Measurements from ENCODE around the gene UGT2A1. TPM values are rescaled to one million over a fixed set of nuclear protein-coding genes. Genes with fewer than 3 reads are reported as not detected.
"Not testable (repeated sequence)": the region's sequence is repeated elsewhere in the genome, so short reads cannot be mapped to it uniquely, and the experiment has no call there.

Gene UGT2A1
- total RNA-seq (2014; rRNA removed; shearing (Covaris generic)): not detected in 2 replicates

DNA sequence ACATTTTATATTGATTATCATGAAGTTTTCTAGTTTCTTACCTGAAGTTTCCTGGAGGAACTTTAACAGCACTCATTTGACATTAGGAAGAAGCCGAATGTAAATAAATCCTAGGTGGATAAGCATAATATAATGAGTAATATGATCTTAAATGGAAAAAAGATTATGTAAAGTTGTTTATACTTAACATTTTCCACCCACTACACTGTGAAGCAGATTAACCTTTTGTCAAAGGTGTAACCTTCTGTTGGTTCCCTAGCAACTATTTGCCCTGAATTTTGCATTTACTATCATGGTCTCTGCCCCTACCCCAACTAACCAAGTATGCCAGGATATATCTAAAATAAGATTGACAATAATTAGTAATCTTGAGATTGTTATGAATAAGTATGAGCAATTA is at the start of gene UGT2A1:
Gene UGT2A1 (minus strand): TSS at position 101 of the 400 bp plus-strand sequence. CDS start 5,603 bp downstream, outside the sequence.
- DNase-seq (ENCODE audit: low spot score): no peak

DNA sequence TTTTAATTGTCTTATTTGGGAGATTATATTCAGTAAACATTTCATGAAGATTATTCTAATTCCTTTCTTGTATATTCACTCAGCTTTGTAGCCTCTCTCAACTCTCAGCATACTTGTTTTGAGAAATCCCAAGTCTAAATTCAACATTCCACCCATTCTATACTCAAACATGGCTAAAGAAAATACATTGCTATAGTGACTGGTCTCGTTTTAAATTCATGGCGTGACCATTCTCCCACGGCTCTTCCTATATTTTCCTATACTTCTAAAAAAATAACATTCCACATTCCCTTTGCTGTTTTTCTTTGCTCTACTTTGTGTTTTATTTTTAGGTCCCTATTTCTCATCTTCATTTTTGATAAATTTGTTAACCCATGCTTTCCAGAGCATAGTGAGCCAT is 49.2 kb upstream of the UGT2A1 start:
- DNase-seq (ENCODE audit: low spot score): no peak

GRCh38 chr4:69701696-69702095 is 48.6 kb upstream of the UGT2A1 start:
- no peak for DNase-seq (ENCODE audit: low spot score)

DNA sequence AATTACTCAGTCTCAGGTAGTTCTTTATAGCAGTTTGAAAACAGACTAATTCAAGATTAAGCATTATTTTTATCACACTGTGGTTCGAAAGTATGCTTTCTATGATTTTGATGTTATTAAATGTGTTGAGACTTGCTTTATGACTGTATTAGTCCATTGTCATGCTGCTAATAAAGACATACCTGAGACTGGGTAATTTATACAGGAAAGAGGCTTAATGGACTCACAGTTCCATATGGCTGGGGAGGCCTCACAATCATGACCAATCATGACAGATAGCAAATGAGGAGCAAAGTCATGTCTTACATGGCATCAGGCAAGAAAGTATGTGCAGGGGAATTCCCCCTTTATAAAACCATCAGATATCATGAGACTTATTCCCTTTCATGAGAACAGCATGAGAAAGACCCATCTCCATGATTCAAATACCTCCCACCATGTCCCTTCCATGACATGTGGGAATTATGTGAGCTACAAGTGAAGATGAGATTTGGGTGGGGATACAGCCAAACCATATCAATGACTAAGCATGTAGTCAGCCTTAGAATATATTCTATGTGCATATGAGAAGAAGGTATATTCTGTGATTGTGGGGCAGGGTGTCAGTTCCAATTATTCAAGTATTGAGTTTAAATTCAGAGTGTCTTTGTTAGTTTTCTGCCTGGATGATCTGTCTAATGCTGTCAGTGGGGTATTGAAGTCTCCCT is 44.6 kb upstream of the UGT2A1 start:
- no peak for DNase-seq (ENCODE audit: low spot score)

DNA sequence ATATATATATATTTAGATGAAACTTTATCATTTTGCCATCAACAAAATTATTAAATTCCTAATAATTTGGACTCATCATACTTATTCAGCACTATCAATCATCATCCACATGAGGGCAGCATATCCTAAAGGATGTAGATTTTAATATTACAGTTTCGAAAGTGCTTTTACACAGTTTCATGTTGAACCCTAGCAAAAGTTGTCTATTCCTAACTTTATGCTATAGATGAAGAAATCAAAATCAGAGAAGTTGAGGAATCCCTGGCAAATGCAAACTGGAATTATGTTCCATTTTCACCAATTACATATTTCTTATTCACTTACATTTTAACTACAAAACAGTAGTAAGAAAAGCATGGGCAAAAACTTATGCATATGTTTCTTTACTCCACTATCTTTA is 36.6 kb upstream of the UGT2A1 start:
- peak; percentile 75 for DNase-seq (ENCODE audit: low spot score)

DNA sequence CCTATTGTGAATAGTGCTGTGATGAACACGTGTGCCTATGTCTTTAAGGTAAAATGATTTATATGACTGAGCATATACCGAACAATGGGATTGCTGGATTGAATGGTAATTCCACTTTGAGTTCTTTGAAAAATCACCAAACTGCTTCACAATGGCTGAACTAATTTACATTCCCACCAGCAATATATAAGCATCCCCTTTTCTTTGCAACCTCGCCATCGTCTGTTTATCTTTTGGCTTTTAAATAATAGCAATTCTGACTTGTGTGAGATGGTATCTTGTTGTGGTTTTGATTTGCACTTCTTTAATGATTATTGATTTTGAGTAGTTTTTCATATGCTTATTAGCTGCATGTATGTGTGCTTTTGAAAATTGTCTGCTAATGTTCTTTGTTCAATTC is 31.8 kb upstream of the UGT2A1 start:
- DNase-seq (ENCODE audit: low spot score): no peak

DNA sequence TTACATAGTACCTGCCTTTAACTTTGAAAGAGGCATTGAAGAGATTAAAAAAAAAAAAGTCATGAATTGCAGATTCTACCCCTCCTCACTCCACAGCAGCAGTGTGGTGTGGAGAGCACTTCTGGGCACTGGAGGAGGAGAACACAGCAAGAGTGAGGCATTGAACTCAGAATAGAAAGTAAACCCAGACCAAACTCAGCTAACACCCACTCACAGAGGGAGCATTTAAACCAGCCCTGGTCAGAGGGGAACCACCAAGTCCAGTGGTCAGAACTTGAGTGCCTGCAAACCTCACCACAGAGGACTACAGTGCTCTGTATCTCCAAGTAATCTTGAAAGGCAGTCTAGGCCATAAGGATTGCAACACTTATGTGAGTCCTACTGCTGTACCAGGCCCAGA is 15.6 kb upstream of the UGT2A1 start:
- DNase-seq (ENCODE audit: low spot score): no peak

- DNase-seq (ENCODE audit: low spot score): not testable (repeated sequence)
Measured at GRCh38 chr4:69664009-69664408, 11.0 kb upstream of the UGT2A1 start.

- DNase-seq (ENCODE audit: low spot score): not testable (repeated sequence)
Measured at GRCh38 chr4:69661130-69661803, 8.2 kb upstream of the UGT2A1 start.

DNA sequence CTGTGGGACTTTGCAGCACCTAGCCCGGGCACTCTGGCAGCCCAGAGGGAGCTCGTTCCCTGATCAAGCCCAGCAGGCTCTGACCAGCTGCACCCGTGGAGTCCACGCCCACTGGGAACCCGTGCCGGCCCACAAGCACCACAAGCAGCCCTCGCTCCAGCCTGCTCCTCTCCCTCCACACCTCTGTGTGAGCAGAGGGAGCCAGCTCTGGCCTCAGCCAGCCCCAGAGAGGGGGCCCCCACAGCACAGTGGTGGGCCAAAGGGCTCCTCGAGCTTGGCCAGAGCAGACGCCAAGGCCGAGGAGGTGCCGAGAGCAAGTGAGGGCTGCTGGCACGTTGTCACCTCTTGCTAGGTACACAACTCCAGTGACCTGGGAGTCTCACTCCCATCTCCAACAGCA is 5.1 kb upstream of the UGT2A1 start:
- no peak for DNase-seq (ENCODE audit: low spot score)

DNA sequence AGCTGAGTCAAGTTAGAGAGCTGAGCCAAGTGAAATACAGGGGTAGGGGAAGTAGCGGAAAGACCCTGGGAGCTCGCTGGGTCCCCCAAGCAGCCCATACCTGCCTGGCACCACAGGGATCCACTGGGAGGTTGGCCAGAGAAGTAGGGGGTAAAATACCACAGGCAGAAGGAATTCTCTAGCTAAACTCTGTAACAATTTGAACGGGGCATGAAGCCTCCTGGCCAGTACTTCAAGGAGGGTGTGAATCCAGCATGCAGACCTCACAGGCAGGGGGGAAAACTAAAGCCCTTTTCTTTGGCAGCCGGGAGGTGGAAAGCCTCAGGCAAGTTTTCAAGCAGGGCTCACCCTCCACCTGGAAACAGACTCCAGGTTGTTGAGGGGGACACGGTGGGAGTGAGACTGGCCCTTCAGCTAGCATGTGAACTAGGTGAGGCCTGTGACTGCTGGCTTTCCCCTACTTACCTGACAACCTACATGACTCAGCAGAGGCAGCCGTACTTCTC is 3.7 kb upstream of the UGT2A1 start:
- DNase-seq (ENCODE audit: low spot score): no peak

DNA sequence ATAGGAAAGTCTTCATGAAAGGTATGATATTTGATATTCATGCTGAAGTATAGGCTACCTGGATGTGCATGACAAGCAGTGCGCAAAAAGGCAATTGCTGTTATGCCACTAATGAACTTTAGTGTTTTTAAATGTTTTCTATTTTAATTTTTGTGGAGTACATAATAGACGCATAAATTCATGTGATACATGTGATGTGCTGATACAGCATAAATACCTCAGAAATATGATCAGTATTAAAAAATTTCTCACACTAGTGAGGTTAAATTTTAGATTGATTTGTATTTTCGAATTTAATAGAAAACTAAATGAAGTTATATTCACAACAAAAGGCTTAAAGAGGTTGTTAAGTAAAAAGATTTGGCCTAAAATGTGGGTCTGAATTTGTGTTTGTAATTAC is 2.2 kb downstream of the UGT2A1 start:
- no peak for DNase-seq (ENCODE audit: low spot score)

GRCh38 chr4:69649629-69650028 is 3.4 kb downstream of the UGT2A1 start:
- DNase-seq (ENCODE audit: low spot score): no peak

GRCh38 chr4:69649207-69649606 is 3.8 kb downstream of the UGT2A1 start:
- DNase-seq (ENCODE audit: low spot score): no peak

GRCh38 chr4:69642961-69643360 is 10.1 kb downstream of the UGT2A1 start:
- no peak for DNase-seq (ENCODE audit: low spot score)

DNA sequence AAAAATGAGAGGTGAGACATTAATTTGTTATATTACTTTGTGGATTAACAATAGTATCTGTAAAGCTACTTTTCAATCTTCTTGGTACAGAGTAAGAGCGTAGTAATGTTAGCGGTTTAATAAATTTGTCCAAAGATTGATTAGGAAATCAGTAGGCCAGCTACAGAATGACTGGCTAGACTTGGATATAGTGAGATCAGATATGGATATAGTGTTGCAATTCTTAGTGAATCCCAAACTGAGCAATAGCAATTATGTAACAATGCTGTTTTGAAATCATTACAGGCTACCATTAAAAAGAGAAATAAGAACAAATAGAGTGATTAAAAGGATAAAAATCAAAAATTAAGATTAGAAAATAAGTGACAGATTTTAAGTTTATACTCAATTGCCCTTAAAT is 12.8 kb downstream of the UGT2A1 start:
- DNase-seq (ENCODE audit: low spot score): no peak

GRCh38 chr4:69639542-69639941 is 13.5 kb downstream of the UGT2A1 start, which contains the start of gene UGT2A2:
TSS of gene UGT2A2 (minus strand) at chr4:69639642. CDS start at chr4:69639640, 2 bp downstream.
- DNase-seq (ENCODE audit: low spot score): no peak

DNA sequence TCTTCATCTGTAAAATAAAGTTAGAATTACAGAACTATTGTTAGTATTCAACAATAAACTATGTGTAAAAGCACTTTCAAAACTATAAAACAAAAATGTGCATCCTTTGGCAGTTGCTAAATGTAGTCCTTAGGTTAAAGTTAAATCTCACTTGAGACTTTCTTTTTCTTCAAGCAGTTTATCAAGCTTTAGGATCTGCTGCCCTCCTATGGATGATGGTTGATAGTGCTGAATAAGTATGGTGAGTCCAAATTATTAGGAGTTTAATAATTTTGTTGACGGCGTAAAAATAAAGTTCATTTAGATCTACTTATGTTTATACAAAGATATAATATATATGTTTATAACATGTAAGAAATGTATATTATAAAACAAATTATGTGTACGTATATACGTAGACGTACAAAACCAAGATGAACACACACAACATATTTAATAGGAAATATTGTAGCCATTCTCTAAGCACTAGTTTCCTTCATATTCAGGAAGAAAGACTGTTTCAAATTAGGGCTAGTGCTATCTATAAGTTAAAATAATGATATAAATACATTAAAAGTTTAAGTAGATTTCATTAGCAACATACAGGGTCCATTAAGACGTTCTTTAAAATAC is 35.9 kb downstream of the UGT2A1 start:
- DNase-seq (ENCODE audit: low spot score): peak; percentile 72

GRCh38 chr4:69610484-69610883 is 42.6 kb downstream of the UGT2A1 start:
- no peak for DNase-seq (ENCODE audit: low spot score)

DNA sequence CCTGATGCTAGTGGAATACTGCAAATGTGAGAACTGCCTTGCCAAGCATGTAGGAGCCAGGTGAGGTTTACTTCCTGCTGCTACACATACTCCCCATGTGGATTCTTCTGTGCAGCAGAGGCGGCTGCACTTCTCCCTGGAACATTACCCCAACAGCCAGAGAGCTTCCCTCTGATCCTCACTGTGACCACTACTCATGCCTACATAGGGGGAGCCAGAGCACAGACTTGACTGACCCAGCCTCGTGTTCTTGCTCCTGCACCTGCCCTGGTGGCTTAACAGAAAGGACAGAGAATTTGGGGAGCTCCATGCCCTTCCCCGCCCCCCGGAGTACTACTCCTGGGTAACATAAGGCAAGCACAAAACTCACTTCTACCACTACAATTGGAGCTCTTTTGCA is 52.0 kb downstream of the UGT2A1 start:
- no peak for DNase-seq (ENCODE audit: low spot score)

GRCh38 chr4:69600013-69600412 is 53.0 kb downstream of the UGT2A1 start:
- DNase-seq (ENCODE audit: low spot score): no peak

GRCh38 chr4:69594382-69594781 is 58.7 kb downstream of the UGT2A1 start:
- no peak for DNase-seq (ENCODE audit: low spot score)

- DNase-seq (ENCODE audit: low spot score): no peak
Measured at GRCh38 chr4:69591364-69591763, 61.7 kb downstream of the UGT2A1 start.
